OCI-LY3 (cell line): Measurements from ENCODE around the gene HAUS1.
A peak's percentile ranks its signal among the peaks of the same experiment; 100 is the strongest.

Experiments used
- H2AFZ ChIP-seq: fragments of 200-600, 300-600 bp; shearing (Covaris generic); 2 replicates; pipeline ENCODE4 v1.6.0; 2014; ENCODE audit warnings: antibody characterized with exemption, low read depth, low read length
- H3K27ac ChIP-seq: fragments of 200-600, 300-600 bp; sonication (generic); 2 replicates; pipeline ENCODE4 v1.5.1; 2014; ENCODE audit warnings: mild to moderate bottlenecking, low read length, moderate library complexity, mixed read lengths
- H3K27me3 ChIP-seq: fragments of 200-600, 300-600 bp; sonication (generic); 2 replicates; pipeline ENCODE4 v1.6.1; 2014; ENCODE audit warnings: low read depth, low read length, mixed read lengths
- H3K36me3 ChIP-seq: fragments of 200-600, 300-600 bp; sonication (generic); replicated peaks from 2 replicates; pipeline ENCODE3; 2014; ENCODE audit warnings: low read depth, low read length, mixed read lengths
- H3K4me1 ChIP-seq: fragments of 300-600, 200-600 bp; sonication (generic); 2 replicates; pipeline ENCODE4 v1.6.1; 2014; ENCODE audit warnings: low read length, mixed read lengths
- H3K4me2 ChIP-seq: fragments of 200-600, 300-600 bp; sonication (generic); 2 replicates; pipeline ENCODE4 v1.6.1; 2014; ENCODE audit warnings: low read length, mixed read lengths
- H3K4me3 ChIP-seq: fragments of 300-600, 200-600 bp; sonication (generic); 2 replicates; pipeline ENCODE4 v1.5.1; 2014; ENCODE audit warnings: antibody characterized with exemption, mild to moderate bottlenecking, low read length, moderate library complexity
- H3K79me2 ChIP-seq: fragments of 300-600, 200-600 bp; shearing (Covaris generic); 2 replicates; pipeline ENCODE4 v1.6.1; 2014; ENCODE audit warnings: mild to moderate bottlenecking, low read length, mixed read lengths
- H3K9ac ChIP-seq: fragments of 300-600, 200-600 bp; shearing (Covaris generic); 2 replicates; pipeline ENCODE4 v1.6.0; 2014; ENCODE audit warnings: mild to moderate bottlenecking, low read length, moderate library complexity
- H3K9me3 ChIP-seq: fragments of 200-600, 300-600 bp; shearing (Covaris generic); 2 replicates; pipeline ENCODE4 v1.6.1; 2014; ENCODE audit warnings: low read length, mixed read lengths; ENCODE audit not compliant: insufficient read depth
- H4K20me1 ChIP-seq: fragments of 200-600, 300-600 bp; sonication (generic); 2 replicates; pipeline ENCODE4 v1.6.1; 2016; ENCODE audit warnings: low read length, mixed read lengths; ENCODE audit not compliant: insufficient read depth
- CTCF ChIP-seq: fragments of 200-600, 300-600 bp; sonication (generic); IDR thresholded peaks from 2 replicates; pipeline ENCODE4 v1.5.1; 2014; ENCODE audit warnings: antibody characterized with exemption, low read length, low read depth
- EZH2phosphoT487 ChIP-seq: fragments of 200-600 bp; shearing (Covaris generic); IDR thresholded peaks from 2 replicates; pipeline ENCODE4 v1.6.1; 2018; ENCODE audit warnings: antibody characterized with exemption, mixed run types, low read depth

HAUS1 gene

DNA sequence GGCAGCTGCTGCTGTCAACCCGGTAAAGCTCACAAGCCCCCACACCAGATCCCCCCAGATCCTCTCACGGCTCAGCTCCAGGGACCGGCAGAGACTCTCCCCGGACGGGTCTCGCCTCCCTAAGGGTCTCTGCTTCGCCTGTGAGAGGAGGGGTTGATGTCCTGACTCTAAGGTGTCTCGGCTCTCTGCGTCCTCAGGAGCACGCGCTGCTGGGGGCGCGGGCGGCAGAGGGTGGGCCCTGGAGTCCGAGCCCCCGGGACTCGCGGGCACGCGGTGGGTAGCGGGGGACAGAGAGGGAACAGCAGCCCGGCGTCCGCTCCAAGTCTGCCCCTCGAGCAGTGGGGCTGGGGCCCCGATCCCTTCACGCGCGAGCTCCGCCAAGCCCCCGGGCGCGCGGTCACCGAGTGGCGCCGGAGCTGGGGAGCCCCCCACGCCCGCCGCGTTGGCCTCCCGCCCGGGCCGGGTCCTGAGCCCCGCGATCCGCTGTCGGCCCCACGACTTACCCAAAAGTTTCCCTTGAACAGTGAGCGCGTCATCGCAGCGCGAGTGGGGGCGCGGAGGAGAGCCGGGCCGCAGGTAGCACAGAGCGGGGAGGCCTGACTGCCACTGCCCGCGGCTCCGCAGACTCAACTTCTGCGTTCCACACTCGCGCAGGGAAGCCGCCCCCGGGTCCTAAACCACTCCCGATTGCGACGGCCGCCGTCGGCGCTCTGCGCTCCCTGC is 32.4 kb upstream of the HAUS1 start, which contains the start of gene PSTPIP2:
Gene PSTPIP2 (minus strand): TSS at position 608 of the 723 bp plus-strand sequence. CDS start 72 bp downstream, at position 536.
- H3K9me3 ChIP-seq = no peaks in the 10 kb centered on the region
- peak within 1 kb of the TSS; percentile 80 for H3K4me3 ChIP-seq
- H3K4me1 ChIP-seq = peaks cover 26% of the 10 kb centered on the region
- peak within 1 kb of the TSS; percentile 80 for H3K4me2 ChIP-seq
- H3K36me3 ChIP-seq = peaks cover 3% of the 10 kb centered on the region
- H4K20me1 ChIP-seq = peaks cover 10% of the 10 kb centered on the region
- H3K27ac ChIP-seq = no peak within 1 kb of the TSS
- H3K9ac ChIP-seq = peak within 1 kb of the TSS; percentile 65
- no peaks in the 10 kb centered on the region for H3K79me2 ChIP-seq
- peak within 1 kb of the TSS; percentile 37 for H2AFZ ChIP-seq
- TF ChIP-seq EZH2phosphoT487 = no peak
- TF ChIP-seq CTCF = no peak
- no peaks in the 10 kb centered on the region for H3K27me3 ChIP-seq

DNA sequence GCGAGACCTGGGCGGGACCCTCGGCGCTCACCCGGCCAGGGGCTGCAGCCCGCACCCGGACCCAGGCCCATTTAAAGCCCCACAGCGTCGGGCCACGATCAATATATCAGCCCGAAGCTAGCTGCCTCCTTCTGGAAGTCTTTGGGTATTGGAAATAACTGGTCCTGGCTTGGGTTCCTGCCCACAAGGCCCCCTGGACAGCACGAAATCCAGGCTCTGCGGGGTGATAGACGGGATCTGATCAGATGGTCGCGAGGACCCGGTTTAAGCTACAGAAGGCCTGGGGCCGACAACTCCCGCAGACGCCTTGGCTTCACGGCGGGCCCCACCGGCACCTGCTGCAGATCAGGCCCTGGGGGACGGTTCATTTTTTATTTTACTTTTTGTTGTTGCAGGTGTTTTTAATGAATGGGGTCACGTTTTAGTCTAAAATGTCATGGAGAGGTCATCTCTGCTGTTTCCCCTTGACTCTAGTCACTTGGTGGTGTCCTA is 31.8 kb upstream of the HAUS1 start:
- Histone ChIP-seq H3K36me3 (peaks cover 9% of the 10 kb centered on the region), H3K27ac (no peak overlapping the region), H3K4me2 (peak overlapping the region; percentile 80), H3K9me3 (no peaks in the 10 kb centered on the region), H3K79me2 (no peaks in the 10 kb centered on the region), H3K27me3 (no peaks in the 10 kb centered on the region), H3K4me1 (peaks cover 26% of the 10 kb centered on the region), H4K20me1 (peaks cover 10% of the 10 kb centered on the region), H3K4me3 (peak overlapping the region; percentile 80), H2AFZ (peak overlapping the region; percentile 37; the same call in 1 of the 2 replicates), H3K9ac (peak overlapping the region; percentile 65)
- TF ChIP-seq CTCF = peak; percentile 9; the same call in 1 of the 2 replicates
- no peak for TF ChIP-seq EZH2phosphoT487

GRCh38 chr18:46072959-46073358 is 31.2 kb upstream of the HAUS1 start:
- Histone ChIP-seq H3K27me3 (no peaks in the 10 kb centered on the region), H3K9ac (no peak overlapping the region), H3K27ac (no peak overlapping the region), H3K9me3 (no peaks in the 10 kb centered on the region), H2AFZ (no peak overlapping the region), H3K4me1 (peaks cover 26% of the 10 kb centered on the region), H3K4me3 (no peak overlapping the region), H4K20me1 (peaks cover 10% of the 10 kb centered on the region), H3K36me3 (peaks cover 13% of the 10 kb centered on the region), H3K79me2 (no peaks in the 10 kb centered on the region), H3K4me2 (no peak overlapping the region)
- TF ChIP-seq EZH2phosphoT487 = no peak
- no peak for TF ChIP-seq CTCF

GRCh38 chr18:46073474-46074331 is 30.5 kb upstream of the HAUS1 start:
- Histone ChIP-seq H3K27me3 (no peaks in the 10 kb centered on the region), H2AFZ (no peak overlapping the region), H3K9me3 (no peaks in the 10 kb centered on the region), H4K20me1 (peaks cover 10% of the 10 kb centered on the region), H3K4me2 (no peak overlapping the region), H3K79me2 (no peaks in the 10 kb centered on the region), H3K27ac (no peak overlapping the region), H3K9ac (no peak overlapping the region), H3K4me1 (peaks cover 26% of the 10 kb centered on the region), H3K36me3 (peaks cover 17% of the 10 kb centered on the region), H3K4me3 (no peak overlapping the region)
- TF ChIP-seq CTCF (peak; percentile 94), EZH2phosphoT487 (no peak)
